ENCODE data around the gene TRIP6.
"Not testable (repeated sequence)": the region's sequence is repeated elsewhere in the genome, so short reads cannot be mapped to it uniquely, and the experiment has no call there.

Gene TRIP6

DNA sequence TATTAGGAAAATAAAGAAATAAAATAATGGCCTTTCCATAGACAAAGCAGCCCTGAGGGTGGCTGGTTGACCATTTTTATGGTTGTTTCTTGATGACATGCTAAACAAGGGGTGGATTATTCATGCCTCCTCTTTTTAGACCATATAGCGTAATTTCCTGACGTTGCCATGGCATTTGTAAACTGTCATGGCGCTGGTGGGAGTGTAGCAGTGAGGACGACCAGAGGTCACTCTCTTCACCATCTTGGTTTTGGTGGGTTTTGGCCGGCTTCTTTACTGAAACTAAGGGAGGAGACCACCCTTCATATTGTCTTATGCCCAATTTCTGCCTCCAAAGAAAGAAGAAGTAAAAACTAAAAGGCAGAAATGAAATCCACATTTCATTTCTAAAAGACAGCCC lies 52.1 kb downstream of the TRIP6 start:
- DNase-seq (ENCODE audit: low read depth) = not testable (repeated sequence)

DNA sequence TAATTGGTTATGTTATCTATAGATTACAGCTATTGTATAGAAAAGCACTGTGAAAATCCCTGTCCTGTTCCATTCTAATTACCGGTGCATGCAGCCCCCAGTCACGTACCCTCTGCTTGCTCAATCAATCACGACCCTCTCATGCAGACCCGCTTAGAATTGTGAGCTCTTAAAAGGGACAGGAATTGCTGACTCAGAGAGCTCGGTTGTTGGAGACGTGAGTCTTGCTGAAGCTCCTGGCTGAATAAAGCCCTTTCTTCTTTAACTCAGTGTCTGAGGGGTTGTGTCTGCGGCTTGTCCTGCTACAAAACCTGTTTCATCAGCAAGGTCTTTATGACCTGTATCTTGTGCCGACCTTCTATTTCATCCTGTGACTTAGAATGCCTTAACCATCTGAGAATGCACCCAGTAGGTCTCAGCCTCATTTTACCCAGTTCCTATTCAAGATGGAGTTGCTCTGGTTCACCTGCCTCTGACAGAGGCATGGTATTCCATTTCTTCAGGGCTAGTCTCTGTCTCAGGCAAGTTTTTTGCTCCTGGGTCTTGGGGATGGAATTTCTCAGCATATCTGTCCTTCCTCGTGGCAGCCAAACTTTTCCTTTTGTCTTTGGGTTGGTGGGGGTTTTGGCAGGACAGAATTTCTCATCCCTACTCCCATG lies 52.7 kb downstream of the TRIP6 start:
- not testable (repeated sequence) for DNase-seq (ENCODE audit: low read depth)

DNA sequence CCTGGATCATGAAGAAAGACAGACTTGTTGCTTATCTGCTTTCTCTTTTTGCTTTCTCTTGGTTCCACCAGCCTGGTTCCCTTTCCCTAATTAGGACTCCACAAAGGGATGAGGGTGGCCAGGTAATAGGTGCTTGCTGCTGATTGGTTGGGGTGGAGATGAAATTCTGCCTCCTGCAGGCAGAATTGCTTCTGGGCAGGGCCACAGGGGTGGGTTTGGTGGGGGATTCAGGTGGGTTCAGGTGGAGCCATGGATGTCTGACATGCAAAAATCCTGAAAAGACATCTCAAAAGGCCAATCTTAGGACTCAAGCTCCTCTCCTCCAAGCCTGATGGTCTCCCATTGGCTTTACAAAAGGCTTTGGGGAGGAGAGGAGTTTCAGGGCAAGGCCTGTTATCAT lies 53.9 kb downstream of the TRIP6 start:
- DNase-seq (ENCODE audit: low read depth) = no peak

All from stimulated activated CD8-positive, alpha-beta memory T cell treated with anti-CD3 and anti-CD28 coated beads, Interleukin-15, amount 100 ng/mL, for 24 hours (primary cell).